ENCODE measurements around the gene RNF31. TPM values are rescaled to one million over a fixed set of nuclear protein-coding genes. Genes with fewer than 3 reads are reported as not detected.
A peak's percentile ranks its signal among the peaks of the same experiment; 100 is the strongest.

RNF31 gene
- polyA plus RNA-seq, 2 of the 4 experiments (the other 2 are of a cell fraction), result 5.7 to 20.8 TPM

DNA sequence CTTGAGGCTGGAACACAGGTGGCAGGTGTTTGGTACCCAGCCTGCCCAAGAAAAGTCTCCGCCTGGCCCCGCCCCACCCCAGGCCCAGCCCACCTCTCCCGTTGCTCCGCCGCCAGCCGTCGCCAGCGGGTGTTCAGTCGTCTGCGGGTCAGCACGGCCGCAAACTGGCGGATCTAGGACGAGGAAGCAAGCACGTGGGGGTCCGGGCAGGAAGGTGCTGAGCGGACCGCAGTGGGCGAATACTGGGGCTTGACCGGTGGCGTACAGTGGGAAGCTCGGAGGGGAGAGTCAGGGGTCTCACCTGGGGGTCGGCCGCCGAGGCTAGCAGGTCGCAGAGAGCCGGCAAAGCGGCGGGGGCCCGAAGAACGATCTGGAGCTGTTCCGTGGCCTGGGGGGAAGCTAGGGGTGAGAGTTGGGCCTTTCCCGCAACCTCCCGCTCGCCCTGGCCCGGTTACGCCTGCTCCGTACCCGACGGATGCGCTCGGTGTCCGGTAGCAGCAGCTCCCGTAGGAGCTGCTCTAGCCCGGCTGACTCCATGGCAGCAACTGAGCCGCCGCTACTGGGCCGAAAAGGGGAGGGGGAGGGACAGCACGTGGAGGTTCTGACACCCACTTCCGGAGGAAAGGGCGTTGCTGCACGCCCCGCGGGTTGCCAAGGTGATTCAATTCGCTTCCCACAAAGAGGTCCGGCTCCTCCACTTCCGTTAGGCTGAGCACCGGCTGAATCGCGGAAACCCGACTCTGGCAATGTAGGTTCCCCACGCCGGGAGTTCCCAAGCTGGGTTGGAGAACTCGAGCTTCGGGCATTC, 41.2 kb downstream of the RNF31 start, which contains the start of gene IPO4 (continued):
- TF ChIP-seq PBX3 (IDR thresholded peaks at IDR 0.05), result peak; percentile 54; the same call in 1 of the 2 replicates
- no peak for TF ChIP-seq RAD21 (conservative IDR thresholded peaks at IDR 0.05 in 1 of 2, IDR thresholded peaks at IDR 0.05 in 1 of 2)
- TF ChIP-seq USF2 (IDR thresholded peaks at IDR 0.05), result peak; percentile 73
- TF ChIP-seq JUN (IDR thresholded peaks at IDR 0.05), result peak; percentile 73 to 96; a peak in 4 of 5 replicates
- TF ChIP-seq POLR2A (IDR thresholded peaks at IDR 0.05; ENCODE audit: low read length), result peak; percentile 81
- no peak; the same call in 1 of the 2 replicates for TF ChIP-seq REST (IDR thresholded peaks at IDR 0.05)
- TF ChIP-seq ZSCAN20 (CRISPR knock-in tag; IDR thresholded peaks at IDR 0.05), result no peak
- TF ChIP-seq BHLHE40 (IDR thresholded peaks at IDR 0.05; ENCODE audit: low read depth, low read length), result peak; percentile 81
- TF ChIP-seq, protein P1, sequence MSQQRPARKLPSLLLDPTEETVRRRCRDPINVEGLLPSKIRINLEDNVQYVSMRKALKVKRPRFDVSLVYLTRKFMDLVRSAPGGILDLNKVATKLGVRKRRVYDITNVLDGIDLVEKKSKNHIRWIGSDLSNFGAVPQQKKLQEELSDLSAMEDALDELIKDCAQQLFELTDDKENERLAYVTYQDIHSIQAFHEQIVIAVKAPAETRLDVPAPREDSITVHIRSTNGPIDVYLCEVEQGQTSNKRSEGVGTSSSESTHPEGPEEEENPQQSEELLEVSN (IDR thresholded peaks at IDR 0.05; ENCODE audit: borderline replicate concordance, low read depth), result 0 out of 2 replicates have a peak, but pooled peaks have one; percentile 48
- TF ChIP-seq TFCP2L1 (CRISPR knock-in tag; IDR thresholded peaks at IDR 0.05), result peak; percentile 81
- TF ChIP-seq GATA3 (IDR thresholded peaks at IDR 0.05; ENCODE audit: borderline replicate concordance), result peak; percentile 9; the same call in 1 of the 2 replicates
- peak; percentile 79; the same call in 1 of the 2 replicates for TF ChIP-seq PHF8 (IDR thresholded peaks at IDR 0.05; ENCODE audit: borderline replicate concordance, low read depth)
- no peak for TF ChIP-seq FOSL2 (IDR thresholded peaks at IDR 0.05)
- peak; percentile 62; the same call in 1 of the 2 replicates for TF ChIP-seq FOSL2 (CRISPR knock-in tag; IDR thresholded peaks at IDR 0.05)
- TF ChIP-seq TP53 (CRISPR knock-in tag; IDR thresholded peaks at IDR 0.05), result no peak
- TF ChIP-seq MAFK (IDR thresholded peaks at IDR 0.05; ENCODE audit: partially characterized antibody), result no peak
- no peak for TF ChIP-seq ZFP36 (IDR thresholded peaks at IDR 0.05; ENCODE audit: borderline replicate concordance, partially characterized antibody)
- peak; percentile 53; the same call in 1 of the 2 replicates for TF ChIP-seq RFX5 (IDR thresholded peaks at IDR 0.05)
- TF ChIP-seq CHD4 (IDR thresholded peaks at IDR 0.05; ENCODE audit: borderline replicate concordance), result no peak
- peak; percentile 86; the same call in 1 of the 2 replicates for TF ChIP-seq MAZ (IDR thresholded peaks at IDR 0.05; ENCODE audit: borderline replicate concordance, low read depth, low read length)
- peak; percentile 59; the same call in 1 of the 2 replicates for TF ChIP-seq ZC3H11A (IDR thresholded peaks at IDR 0.05)
- TF ChIP-seq CBX8 (IDR thresholded peaks at IDR 0.05), result no peak
- TF ChIP-seq, protein P2, sequence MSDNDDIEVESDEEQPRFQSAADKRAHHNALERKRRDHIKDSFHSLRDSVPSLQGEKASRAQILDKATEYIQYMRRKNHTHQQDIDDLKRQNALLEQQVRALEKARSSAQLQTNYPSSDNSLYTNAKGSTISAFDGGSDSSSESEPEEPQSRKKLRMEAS (IDR thresholded peaks at IDR 0.05), result peak; percentile 99
- TF ChIP-seq HOXB5 (CRISPR knock-in tag; IDR thresholded peaks at IDR 0.05), result no peak
